Effector CD8-positive, alpha-beta T cell (primary cell): ENCODE results near the gene TGFBR1.

Source experiments
- DNase-seq: peaks from one replicate; lab custom pipeline; 2025; lab: John Stamatoyannopoulos, UW

TGFBR1 gene

GRCh38 chr9:99135456-99135855 is 30.5 kb downstream of the TGFBR1 start:
- no peak for DNase-seq

- no peak for DNase-seq
These were observed 32.3 kb downstream of the TGFBR1 start for GRCh38 chr9:99137225-99137624.

- no peak for DNase-seq
These were observed 33.0 kb downstream of the TGFBR1 start for GRCh38 chr9:99137891-99138290.

- DNase-seq, result no peak
These were observed 33.7 kb downstream of the TGFBR1 start for GRCh38 chr9:99138424-99139284.

- DNase-seq, result no peak
These were observed 35.0 kb downstream of the TGFBR1 start for GRCh38 chr9:99139868-99140267.

- peak; percentile 16 for DNase-seq
These were observed 35.9 kb downstream of the TGFBR1 start for GRCh38 chr9:99140685-99141314.

- DNase-seq, result no peak
These were observed 36.9 kb downstream of the TGFBR1 start for GRCh38 chr9:99141849-99142248.

GRCh38 chr9:99142275-99142674 is 37.4 kb downstream of the TGFBR1 start:
- no peak for DNase-seq

- DNase-seq, result no peak
These were observed 38.7 kb downstream of the TGFBR1 start for GRCh38 chr9:99143655-99144054.

GRCh38 chr9:99144966-99145365 is 40.1 kb downstream of the TGFBR1 start:
- no peak for DNase-seq

GRCh38 chr9:99146574-99146973 is 41.7 kb downstream of the TGFBR1 start:
- DNase-seq, result no peak

- DNase-seq, result no peak
These were observed 42.3 kb downstream of the TGFBR1 start for GRCh38 chr9:99147177-99147576.

GRCh38 chr9:99150451-99151171 is 45.7 kb downstream of the TGFBR1 start:
- no peak for DNase-seq

- no peak for DNase-seq
These were observed 49.4 kb downstream of the TGFBR1 start for GRCh38 chr9:99154356-99154755.

- no peak for DNase-seq
These were observed 50.8 kb downstream of the TGFBR1 start for GRCh38 chr9:99155736-99156135.

GRCh38 chr9:99158629-99159028 is 53.7 kb downstream of the TGFBR1 start:
- no peak for DNase-seq

GRCh38 chr9:99160173-99160572 is 55.3 kb downstream of the TGFBR1 start:
- no peak for DNase-seq

GRCh38 chr9:99162759-99163364 is 57.9 kb downstream of the TGFBR1 start:
- no peak for DNase-seq

GRCh38 chr9:99166149-99166548 is 61.2 kb downstream of the TGFBR1 start:
- DNase-seq, result no peak

GRCh38 chr9:99167119-99167518 is 62.2 kb downstream of the TGFBR1 start:
- no peak for DNase-seq

GRCh38 chr9:99167694-99168093 is 62.8 kb downstream of the TGFBR1 start:
- no peak for DNase-seq

GRCh38 chr9:99169086-99169485 is 64.2 kb downstream of the TGFBR1 start:
- no peak for DNase-seq
